DND-41 (cell line): Measurements from ENCODE around the gene NUCB1.
A peak's percentile ranks its signal among the peaks of the same experiment; 100 is the strongest.
"Not testable (repeated sequence)": the region's sequence is repeated elsewhere in the genome, so short reads cannot be mapped to it uniquely, and the experiment has no call there.

ENCODE experiments used
- ATAC-seq: fragments of 200-7000 bp; cut with Tn5 transposase; 3 replicates; pipeline ENCODE4 v1.9.1; 2021; ENCODE audit warnings: low read depth; ENCODE audit not compliant: insufficient read depth
- DNase-seq: peaks from one replicate; pipeline ENCODE4 v3.0.0-alpha.2; 2020
- H2AFZ ChIP-seq: 2 replicates; pipeline ENCODE4 v1.6.0; 2012; ENCODE audit warnings: low read depth, low read length
- H3K27ac ChIP-seq: 2 replicates; pipeline ENCODE4 v1.5.1; 2012; ENCODE audit warnings: low read length, inconsistent platforms
- H3K27me3 ChIP-seq: fragments of 200-600 bp; sonication (generic); 2 replicates; pipeline ENCODE4 v1.6.0; 2012; ENCODE audit warnings: low read length, mild to moderate bottlenecking, inconsistent platforms; ENCODE audit not compliant: insufficient read depth, poor library complexity
- H3K36me3 ChIP-seq: 2 replicates; pipeline ENCODE4 v1.5.1; 2012; ENCODE audit warnings: low read length, inconsistent platforms; ENCODE audit not compliant: insufficient read depth
- H3K4me1 ChIP-seq: 2 replicates; pipeline ENCODE4 v1.5.1; 2012; ENCODE audit warnings: mild to moderate bottlenecking, low read length; ENCODE audit not compliant: insufficient read depth
- H3K4me2 ChIP-seq: 2 replicates; pipeline ENCODE4 v1.6.0; 2012; ENCODE audit warnings: mild to moderate bottlenecking, moderate library complexity, low read length, inconsistent platforms; ENCODE audit not compliant: insufficient read depth
- H3K4me3 ChIP-seq, 2 experiments: fragments of 200-600 bp in 1 of 2; shearing (Covaris generic) in 1 of 2; 2 replicates each; pipeline ENCODE4 v1.5.1; 2012 to 2016; ENCODE audit warnings: inconsistent platforms in 2 of 2, low read length in 2 of 2, mild to moderate bottlenecking in 2 of 2, low read depth in 1 of 2, moderate library complexity in 1 of 2
- H3K79me2 ChIP-seq: 2 replicates; pipeline ENCODE4 v1.6.0; 2012; ENCODE audit warnings: low read length, inconsistent platforms; ENCODE audit not compliant: insufficient read depth
- H3K9ac ChIP-seq: 2 replicates; pipeline ENCODE4 v1.6.0; 2012; ENCODE audit warnings: low read depth, mild to moderate bottlenecking, inconsistent platforms, low read length, moderate library complexity
- H3K9me3 ChIP-seq: 2 replicates; pipeline ENCODE4 v1.5.1; 2012; ENCODE audit warnings: low read length, moderate library complexity, mild to moderate bottlenecking, inconsistent platforms; ENCODE audit not compliant: insufficient read depth, severe bottlenecking
- H4K20me1 ChIP-seq: 2 replicates; pipeline ENCODE4 v1.6.0; 2012; ENCODE audit warnings: low read length; ENCODE audit not compliant: insufficient read depth
- EZH2 ChIP-seq: IDR thresholded peaks from 3 replicates; pipeline ENCODE4 v1.6.1; 2012; ENCODE audit warnings: borderline replicate concordance, low read depth, mild to moderate bottlenecking, moderate library complexity, low read length, inconsistent platforms; ENCODE audit not compliant: severe bottlenecking
- TF ChIP-seq, protein P1 (sequence below): IDR thresholded peaks from 2 replicates; pipeline ENCODE4 v1.5.1; 2012; ENCODE audit warnings: borderline replicate concordance, low read length, moderate library complexity, mild to moderate bottlenecking; ENCODE audit not compliant: poor library complexity, severe bottlenecking; ENCODE audit errors: extremely low read depth

The NUCB1 gene

DNA sequence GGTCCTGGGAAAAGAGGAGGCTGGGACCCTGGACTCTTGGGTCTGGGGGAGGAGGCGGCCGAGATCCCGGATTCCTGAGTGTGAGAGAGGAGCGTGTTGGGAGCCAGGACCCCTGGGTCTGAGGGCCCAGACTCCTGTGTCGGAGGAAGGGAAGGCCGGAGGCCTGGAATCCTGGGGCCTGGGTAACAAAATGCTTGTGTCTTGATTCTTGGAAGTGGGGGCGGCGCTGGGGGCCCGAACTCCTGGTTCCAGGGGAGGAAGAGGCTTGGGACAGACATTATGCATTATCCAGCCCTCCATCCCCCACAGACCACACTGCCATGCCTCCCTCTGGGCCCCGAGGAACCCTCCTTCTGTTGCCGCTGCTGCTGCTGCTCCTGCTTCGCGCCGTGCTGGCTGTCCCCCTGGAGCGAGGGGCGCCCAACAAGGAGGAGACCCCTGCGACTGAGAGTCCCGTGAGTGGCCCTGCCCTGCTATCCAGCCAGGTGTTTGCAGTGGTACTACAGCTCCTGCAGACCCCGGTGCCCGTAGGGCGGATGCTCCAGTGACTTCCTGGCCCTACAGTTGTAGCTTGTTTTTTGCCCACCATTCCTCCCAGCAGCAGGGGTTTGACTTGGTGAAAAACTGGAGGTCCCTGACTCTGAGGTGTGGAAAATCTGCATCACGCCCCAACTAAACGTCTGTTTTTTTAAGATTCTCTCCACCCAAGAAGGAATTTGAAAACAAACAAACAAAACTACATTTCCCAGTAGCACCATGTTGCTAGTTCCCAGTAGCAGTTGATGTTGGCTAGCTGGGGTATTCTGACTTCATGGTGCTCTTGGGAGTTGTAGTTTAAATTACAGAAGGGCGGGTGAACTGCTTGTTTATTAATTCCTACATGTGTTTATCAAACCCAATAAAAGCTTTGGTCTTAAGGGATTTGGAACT is 630 bp downstream of the NUCB1 start:
- peaks cover 45% of the 10 kb centered on the region for H3K79me2 ChIP-seq
- H3K4me3 ChIP-seq = peak overlapping the region; percentile 85 to 90
- H3K4me2 ChIP-seq = peak overlapping the region; percentile 93
- peak overlapping the region; percentile 71 for H2AFZ ChIP-seq
- DNase-seq = peak; percentile 45
- peak; percentile 27; the same call in 2 of the 3 replicates for ATAC-seq
- H3K9ac ChIP-seq = peak overlapping the region; percentile 84
- peak overlapping the region; percentile 87 for H3K27ac ChIP-seq
- H3K4me1 ChIP-seq = peaks cover 30% of the 10 kb centered on the region
- H3K9me3 ChIP-seq = no peaks in the 10 kb centered on the region
- H3K27me3 ChIP-seq = no peaks in the 10 kb centered on the region
- H4K20me1 ChIP-seq = peaks cover 4% of the 10 kb centered on the region; the same call in 1 of the 2 replicates
- peaks cover 33% of the 10 kb centered on the region for H3K36me3 ChIP-seq
- TF ChIP-seq, protein P1, sequence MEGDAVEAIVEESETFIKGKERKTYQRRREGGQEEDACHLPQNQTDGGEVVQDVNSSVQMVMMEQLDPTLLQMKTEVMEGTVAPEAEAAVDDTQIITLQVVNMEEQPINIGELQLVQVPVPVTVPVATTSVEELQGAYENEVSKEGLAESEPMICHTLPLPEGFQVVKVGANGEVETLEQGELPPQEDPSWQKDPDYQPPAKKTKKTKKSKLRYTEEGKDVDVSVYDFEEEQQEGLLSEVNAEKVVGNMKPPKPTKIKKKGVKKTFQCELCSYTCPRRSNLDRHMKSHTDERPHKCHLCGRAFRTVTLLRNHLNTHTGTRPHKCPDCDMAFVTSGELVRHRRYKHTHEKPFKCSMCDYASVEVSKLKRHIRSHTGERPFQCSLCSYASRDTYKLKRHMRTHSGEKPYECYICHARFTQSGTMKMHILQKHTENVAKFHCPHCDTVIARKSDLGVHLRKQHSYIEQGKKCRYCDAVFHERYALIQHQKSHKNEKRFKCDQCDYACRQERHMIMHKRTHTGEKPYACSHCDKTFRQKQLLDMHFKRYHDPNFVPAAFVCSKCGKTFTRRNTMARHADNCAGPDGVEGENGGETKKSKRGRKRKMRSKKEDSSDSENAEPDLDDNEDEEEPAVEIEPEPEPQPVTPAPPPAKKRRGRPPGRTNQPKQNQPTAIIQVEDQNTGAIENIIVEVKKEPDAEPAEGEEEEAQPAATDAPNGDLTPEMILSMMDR = peak; percentile 3
- TF ChIP-seq EZH2 = no peak

DNA sequence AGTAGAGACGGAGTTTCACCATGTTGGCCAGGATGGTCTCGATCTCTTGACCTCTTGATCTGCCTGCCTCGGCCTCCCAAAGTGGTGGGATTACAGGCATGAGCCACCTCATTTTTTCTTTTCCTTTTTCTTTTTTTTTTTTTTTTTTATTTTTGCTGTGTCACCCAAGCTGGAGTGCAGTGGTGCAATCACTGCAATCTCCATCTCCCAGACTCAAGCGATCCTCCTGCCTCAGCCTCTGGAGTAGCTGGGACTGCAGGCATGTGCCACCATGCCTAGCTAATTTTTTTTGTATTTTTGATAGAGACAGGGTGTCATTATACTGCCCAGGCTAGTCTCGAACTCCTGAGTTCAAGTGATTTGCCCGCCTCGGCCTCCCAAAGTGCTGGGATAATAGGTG is 2.2 kb downstream of the NUCB1 start:
- ATAC-seq, H2AFZ ChIP-seq, DNase-seq, H3K27ac ChIP-seq, H3K27me3 ChIP-seq, H4K20me1 ChIP-seq, H3K9me3 ChIP-seq, H3K9ac ChIP-seq: not testable (repeated sequence)
- Histone ChIP-seq H3K79me2 (peaks cover 45% of the 10 kb centered on the region), H3K4me1 (peaks cover 30% of the 10 kb centered on the region), H3K4me2 (peak overlapping the region; percentile 48; the same call in 1 of the 2 replicates), H3K4me3 (0 out of 4 replicates have a peak overlapping the region, but pooled peaks of 1 of the 2 experiments have one; percentile 15), H3K36me3 (peaks cover 46% of the 10 kb centered on the region)

DNA sequence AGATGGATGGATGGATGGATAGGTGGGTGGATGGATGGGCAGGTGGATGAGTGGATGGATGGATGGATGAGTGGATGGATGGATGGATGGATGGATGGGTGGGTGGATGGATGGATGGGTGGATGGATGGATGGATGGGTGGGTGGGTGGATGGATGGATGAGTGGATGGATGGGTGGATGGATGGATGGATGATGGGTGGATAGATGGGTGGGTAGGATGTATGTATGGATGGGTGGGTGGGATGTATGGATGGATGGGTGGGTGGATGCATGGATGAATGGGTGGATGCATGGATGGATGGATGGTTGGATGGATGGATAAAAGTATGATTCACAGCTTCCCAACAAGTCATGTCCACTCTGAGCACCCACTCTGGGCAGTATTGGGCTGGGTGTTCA is 3.7 kb downstream of the NUCB1 start:
- Histone ChIP-seq H3K4me1 (peaks cover 30% of the 10 kb centered on the region), H3K79me2 (peaks cover 45% of the 10 kb centered on the region), H3K36me3 (peaks cover 60% of the 10 kb centered on the region)
- DNase-seq, H3K4me3 ChIP-seq, H3K27me3 ChIP-seq, H3K9me3 ChIP-seq, H4K20me1 ChIP-seq, ATAC-seq, H3K4me2 ChIP-seq, H3K27ac ChIP-seq, H3K9ac ChIP-seq, H2AFZ ChIP-seq: not testable (repeated sequence)

DNA sequence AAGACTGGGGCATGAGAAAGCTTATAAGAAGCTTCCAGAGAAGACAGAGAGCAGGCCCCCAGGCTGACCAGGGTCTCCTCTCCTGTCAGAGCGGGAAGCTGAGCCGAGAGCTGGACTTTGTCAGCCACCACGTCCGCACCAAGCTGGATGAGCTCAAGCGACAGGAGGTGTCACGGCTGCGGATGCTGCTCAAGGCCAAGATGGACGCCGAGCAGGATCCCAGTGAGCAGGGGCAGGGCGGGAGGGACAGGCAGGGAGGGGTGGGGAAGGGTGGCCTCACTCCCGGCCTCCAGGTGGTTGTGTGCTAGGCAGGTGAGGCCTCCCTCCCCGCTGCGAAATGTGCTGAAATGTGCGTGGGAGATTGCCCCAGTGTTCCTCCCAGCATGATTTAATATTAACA is 5.6 kb downstream of the NUCB1 start:
- Histone ChIP-seq H3K4me2 (no peak overlapping the region), H3K9me3 (no peaks in the 10 kb centered on the region), H3K4me1 (peaks cover 20% of the 10 kb centered on the region), H3K27ac (no peak overlapping the region), H2AFZ (no peak overlapping the region), H3K4me3 (no peak overlapping the region), H3K9ac (no peak overlapping the region), H3K79me2 (peaks cover 40% of the 10 kb centered on the region), H3K27me3 (no peaks in the 10 kb centered on the region), H4K20me1 (peaks cover 4% of the 10 kb centered on the region; the same call in 1 of the 2 replicates), H3K36me3 (peaks cover 72% of the 10 kb centered on the region)
- DNase-seq (no peak), ATAC-seq (no peak)
- TF ChIP-seq, protein P1 = no peak
- no peak for TF ChIP-seq EZH2
